ENCODE results near the gene CD99L2.

- TF ChIP-seq CTCF (IDR thresholded peaks at IDR 0.05), result no peak
- TF ChIP-seq POLR2A (IDR thresholded peaks at IDR 0.05), result no peak
- TF ChIP-seq EP300 (IDR thresholded peaks at IDR 0.05), result no peak
Observed at GRCh38 chrX:150940844-150941495, 42.5 kb upstream of the CD99L2 start.

All from gastroesophageal sphincter (tissue), 3 donors.